GM12865 (cell line): Measurements from ENCODE around the gene PLET1.

Source experiments
- DNase-seq: peaks from one replicate; pipeline ENCODE4 v3.0.0; 2010; ENCODE audit warnings: low read depth
- H3K4me3 ChIP-seq: 2 replicates; pipeline ENCODE4 v1.5.1; 2011; ENCODE audit warnings: mild to moderate bottlenecking, low read depth, low read length, control low read depth
- TF ChIP-seq, protein P1 (sequence below): IDR thresholded peaks from 2 replicates; pipeline ENCODE4 v1.5.1; 2011; ENCODE audit warnings: low read length, control low read depth, low read depth, inconsistent platforms; ENCODE audit not compliant: insufficient read depth; ENCODE audit errors: missing control alignments

The PLET1 gene

DNA sequence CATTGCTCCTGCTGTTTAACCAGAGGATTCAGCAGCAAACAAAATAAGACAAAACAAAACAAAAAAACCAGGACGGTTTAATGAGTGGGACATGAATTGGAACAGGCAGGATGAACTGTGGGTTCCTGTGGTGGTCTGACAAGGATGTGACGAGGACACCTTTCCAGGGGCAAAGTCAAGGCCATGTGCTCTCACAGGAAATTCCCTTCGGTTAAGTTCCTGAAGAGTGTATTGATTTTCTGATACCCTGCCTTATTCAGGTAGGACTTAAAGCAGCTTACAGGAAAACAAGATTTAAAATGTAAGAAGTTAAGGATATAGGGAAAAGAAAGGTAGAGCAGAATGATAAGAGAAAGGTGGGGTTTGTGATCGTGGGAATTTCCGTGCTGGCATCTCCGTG, 8.5 kb upstream of the PLET1 start:
- H3K4me3 ChIP-seq, result no peak overlapping the region
- TF ChIP-seq, protein P1, sequence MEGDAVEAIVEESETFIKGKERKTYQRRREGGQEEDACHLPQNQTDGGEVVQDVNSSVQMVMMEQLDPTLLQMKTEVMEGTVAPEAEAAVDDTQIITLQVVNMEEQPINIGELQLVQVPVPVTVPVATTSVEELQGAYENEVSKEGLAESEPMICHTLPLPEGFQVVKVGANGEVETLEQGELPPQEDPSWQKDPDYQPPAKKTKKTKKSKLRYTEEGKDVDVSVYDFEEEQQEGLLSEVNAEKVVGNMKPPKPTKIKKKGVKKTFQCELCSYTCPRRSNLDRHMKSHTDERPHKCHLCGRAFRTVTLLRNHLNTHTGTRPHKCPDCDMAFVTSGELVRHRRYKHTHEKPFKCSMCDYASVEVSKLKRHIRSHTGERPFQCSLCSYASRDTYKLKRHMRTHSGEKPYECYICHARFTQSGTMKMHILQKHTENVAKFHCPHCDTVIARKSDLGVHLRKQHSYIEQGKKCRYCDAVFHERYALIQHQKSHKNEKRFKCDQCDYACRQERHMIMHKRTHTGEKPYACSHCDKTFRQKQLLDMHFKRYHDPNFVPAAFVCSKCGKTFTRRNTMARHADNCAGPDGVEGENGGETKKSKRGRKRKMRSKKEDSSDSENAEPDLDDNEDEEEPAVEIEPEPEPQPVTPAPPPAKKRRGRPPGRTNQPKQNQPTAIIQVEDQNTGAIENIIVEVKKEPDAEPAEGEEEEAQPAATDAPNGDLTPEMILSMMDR, result no peak
- DNase-seq, result no peak

- DNase-seq, result no peak
- no peak overlapping the region for H3K4me3 ChIP-seq
- TF ChIP-seq, protein P1, result no peak
Observed at GRCh38 chr11:112268406-112268805, 7.7 kb upstream of the PLET1 start.

DNA sequence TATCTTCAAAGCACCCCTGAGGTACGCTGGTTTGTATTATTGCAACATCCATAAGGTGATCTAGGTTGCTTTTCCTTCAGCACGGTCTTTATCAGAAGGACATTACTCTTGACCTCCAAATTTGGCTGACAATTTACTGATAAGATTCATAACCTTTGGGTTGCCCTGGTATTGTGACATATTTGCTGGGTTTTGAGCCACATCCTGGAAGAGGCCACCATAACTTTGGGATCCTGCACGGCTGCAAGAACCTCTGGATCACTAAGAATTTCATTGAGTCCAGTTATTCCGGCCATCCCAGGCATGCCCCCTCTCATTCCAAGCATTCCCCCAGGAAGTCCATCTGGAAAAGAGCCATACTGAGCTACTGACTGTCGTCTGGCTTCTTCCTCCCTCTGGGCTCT, 6.5 kb upstream of the PLET1 start:
- DNase-seq, result no peak
- H3K4me3 ChIP-seq, result no peak overlapping the region
- TF ChIP-seq, protein P1, result no peak

DNA sequence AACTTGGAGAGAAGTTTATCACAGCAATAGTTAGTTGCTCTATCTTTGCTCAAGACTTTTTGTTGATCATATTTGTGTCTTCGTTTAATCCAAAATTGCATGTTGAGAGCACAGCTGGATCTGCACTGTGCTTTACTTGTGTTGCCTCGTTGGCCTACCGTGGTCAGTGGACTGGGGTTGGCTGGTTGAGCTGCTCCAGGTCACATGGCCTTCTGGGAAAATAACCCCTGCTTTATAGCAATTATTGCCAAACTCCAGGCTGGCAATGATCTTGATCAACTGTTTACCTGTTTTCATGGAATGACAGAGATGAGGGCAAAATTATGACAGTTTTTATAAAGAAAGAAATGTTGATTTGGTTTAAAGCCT, 5.7 kb upstream of the PLET1 start:
- TF ChIP-seq, protein P1, result no peak
- no peak overlapping the region for H3K4me3 ChIP-seq
- DNase-seq, result no peak

DNA sequence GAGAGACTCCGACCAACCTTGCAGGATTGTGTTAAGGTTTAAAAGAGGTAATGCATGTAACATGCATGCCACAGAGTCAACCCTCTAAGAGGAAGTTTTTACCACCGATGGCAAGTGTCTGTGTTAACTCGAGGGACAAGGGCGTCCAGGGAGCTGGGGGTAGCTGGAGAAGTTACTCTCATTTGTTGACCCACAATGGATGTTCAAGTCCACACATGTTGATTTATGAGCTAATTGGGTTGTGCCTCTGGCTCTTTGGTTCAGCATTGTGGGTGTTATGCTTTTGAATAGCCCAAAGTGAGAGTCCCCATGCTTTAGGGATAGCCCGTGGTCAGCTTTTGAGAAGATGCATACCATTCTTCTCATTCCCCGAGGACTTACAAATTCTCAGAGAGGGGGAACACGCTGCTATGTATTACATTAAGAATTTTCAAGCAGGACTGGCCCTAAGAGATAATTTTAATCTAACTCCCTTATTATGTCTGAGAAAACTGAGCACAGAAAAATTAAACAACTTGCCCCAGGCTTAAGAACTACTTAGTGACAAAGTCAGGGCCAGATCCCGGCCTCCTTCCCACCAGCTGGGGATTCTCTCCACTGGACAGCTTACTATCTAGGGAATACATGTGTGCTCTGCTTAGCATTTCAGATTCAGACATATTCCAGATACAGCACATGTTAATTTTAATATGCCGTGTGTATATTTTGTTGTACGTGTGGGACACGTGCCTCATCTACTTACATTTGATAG, 5.2 kb upstream of the PLET1 start:
- DNase-seq, result no peak
- H3K4me3 ChIP-seq, result no peak overlapping the region
- TF ChIP-seq, protein P1, result no peak

DNA sequence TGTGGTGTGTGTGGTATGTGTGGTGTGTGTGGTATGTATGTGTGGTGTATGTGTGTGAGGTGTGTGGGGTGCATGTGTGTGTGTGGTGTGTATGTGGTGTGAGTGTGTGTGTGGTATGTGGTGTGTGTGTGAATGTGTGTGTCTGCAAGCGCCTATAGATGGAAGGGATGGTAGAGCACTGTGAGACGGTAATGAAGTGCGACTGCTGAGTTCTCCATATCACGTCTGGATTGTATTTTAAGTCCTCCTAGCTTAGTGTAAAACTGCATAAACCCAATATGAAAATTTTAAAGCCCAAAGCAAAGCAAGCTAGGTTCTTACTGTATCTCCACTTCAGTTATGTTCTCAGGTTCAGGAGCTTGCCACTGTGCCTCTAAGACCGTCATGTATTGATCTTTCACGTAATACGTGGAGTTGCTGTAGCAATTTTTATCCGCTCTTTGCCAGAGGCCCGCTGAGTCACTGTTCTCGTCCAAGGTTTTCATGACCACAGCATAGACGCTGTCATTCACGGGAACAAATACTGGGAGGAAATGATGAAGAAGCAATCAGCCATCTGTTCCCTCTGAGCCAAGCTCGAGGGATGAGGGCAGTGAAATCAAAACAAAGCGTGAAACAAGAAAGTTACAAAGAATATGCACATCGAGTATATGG, 5.5 kb downstream of the PLET1 start:
- no peak for DNase-seq
- no peak overlapping the region for H3K4me3 ChIP-seq
- TF ChIP-seq, protein P1, result no peak
